SK-N-SH (cell line): ENCODE measurements around the gene MB21D2.

Source experiments
- CTCF ChIP-seq: fragments of 200-600 bp; sonication (generic); IDR thresholded peaks from 2 replicates; pipeline ENCODE4 v1.6.1; 2017; ENCODE audit warnings: antibody characterized with exemption, mild to moderate bottlenecking, moderate library complexity
- MAX ChIP-seq: IDR thresholded peaks from 2 replicates; pipeline ENCODE4 v1.4.0; 2012; ENCODE audit warnings: low read depth
- TAF1 ChIP-seq: IDR thresholded peaks from 2 replicates; pipeline ENCODE4 v1.6.1; 2012; ENCODE audit warnings: low read depth, mild to moderate bottlenecking, low read length, moderate library complexity, borderline replicate concordance

GRCh38 chr3:192933779-192934460, 16.3 kb upstream of the MB21D2 start:
- TF ChIP-seq CTCF (no peak), TAF1 (no peak), MAX (no peak)
